Neural progenitor cell (in vitro differentiated cells): Measurements from ENCODE around the gene CACUL1.

Experiments
- EZH2 ChIP-seq: fragments of 200-600 bp; sonication (generic); IDR thresholded peaks from 2 replicates; pipeline ENCODE4 v1.6.1; 2017; ENCODE audit warnings: antibody characterized with exemption, mild to moderate bottlenecking, moderate library complexity
- TF ChIP-seq, protein P1 (sequence below): fragments of 200-600 bp; sonication (generic); IDR thresholded peaks from 2 replicates; pipeline ENCODE4 v1.5.1; 2017; ENCODE audit warnings: antibody characterized with exemption, mild to moderate bottlenecking

- TF ChIP-seq, protein P1, sequence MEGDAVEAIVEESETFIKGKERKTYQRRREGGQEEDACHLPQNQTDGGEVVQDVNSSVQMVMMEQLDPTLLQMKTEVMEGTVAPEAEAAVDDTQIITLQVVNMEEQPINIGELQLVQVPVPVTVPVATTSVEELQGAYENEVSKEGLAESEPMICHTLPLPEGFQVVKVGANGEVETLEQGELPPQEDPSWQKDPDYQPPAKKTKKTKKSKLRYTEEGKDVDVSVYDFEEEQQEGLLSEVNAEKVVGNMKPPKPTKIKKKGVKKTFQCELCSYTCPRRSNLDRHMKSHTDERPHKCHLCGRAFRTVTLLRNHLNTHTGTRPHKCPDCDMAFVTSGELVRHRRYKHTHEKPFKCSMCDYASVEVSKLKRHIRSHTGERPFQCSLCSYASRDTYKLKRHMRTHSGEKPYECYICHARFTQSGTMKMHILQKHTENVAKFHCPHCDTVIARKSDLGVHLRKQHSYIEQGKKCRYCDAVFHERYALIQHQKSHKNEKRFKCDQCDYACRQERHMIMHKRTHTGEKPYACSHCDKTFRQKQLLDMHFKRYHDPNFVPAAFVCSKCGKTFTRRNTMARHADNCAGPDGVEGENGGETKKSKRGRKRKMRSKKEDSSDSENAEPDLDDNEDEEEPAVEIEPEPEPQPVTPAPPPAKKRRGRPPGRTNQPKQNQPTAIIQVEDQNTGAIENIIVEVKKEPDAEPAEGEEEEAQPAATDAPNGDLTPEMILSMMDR, result no peak
- TF ChIP-seq EZH2, result no peak
Observed at GRCh38 chr10:118710487-118710886, 44.3 kb downstream of the CACUL1 start.
